Activated B cell treated with CpG ODN at 0.5 μM for 24 hours (primary cell): Measurements from ENCODE around the gene SCFD2. TPM values are rescaled to one million over a fixed set of nuclear protein-coding genes. Genes with fewer than 3 reads are reported as not detected.

Experiments used
- ATAC-seq: fragments of 200-7000 bp; cut with Tn5 transposase; one replicate; pipeline ENCODE4 v1.10.0; 2021; ENCODE audit warnings: low read depth, mild to moderate bottlenecking, moderate library complexity
- CTCF ChIA-PET: fragments of 350-600 bp; sonication (Branson Sonifier 250); formaldehyde crosslinking; loops from one replicate; lab custom pipeline; 2021; ENCODE audit warnings: antibody characterized with exemption; lab: Charles Lee
- POLR2A ChIA-PET: fragments of 350-600 bp; sonication (Branson Sonifier 250); formaldehyde crosslinking; loops from one replicate; lab custom pipeline; 2021; ENCODE audit warnings: antibody characterized with exemption; lab: Charles Lee
- DNase-seq: peaks from one replicate; pipeline ENCODE4 v3.0.0; 2022
- H3K27ac Mint-ChIP-seq: one replicate; pipeline ENCODE4 v1.8.0; 2020; ENCODE audit warnings: mixed read lengths
- H3K27me3 Mint-ChIP-seq: one replicate; pipeline ENCODE4 v1.8.0; 2021; ENCODE audit warnings: mixed read lengths
- H3K36me3 Mint-ChIP-seq: one replicate; pipeline ENCODE4 v1.8.0; 2021; ENCODE audit warnings: low read depth, mixed read lengths
- H3K4me1 Mint-ChIP-seq: one replicate; pipeline ENCODE4 v1.8.0; 2021; ENCODE audit warnings: mixed read lengths
- H3K4me3 Mint-ChIP-seq: one replicate; pipeline ENCODE4 v1.8.0; 2020; ENCODE audit warnings: mild to moderate bottlenecking, mixed read lengths
- H3K9me3 Mint-ChIP-seq: one replicate; pipeline ENCODE4 v1.8.0; 2020; ENCODE audit warnings: mixed read lengths
- CTCF ChIP-seq: fragments of 200-600 bp; IDR thresholded peaks from one replicate; pipeline ENCODE4 v1.8.0; 2022; ENCODE audit warnings: antibody characterized with exemption, mild to moderate bottlenecking
- intact Hi-C: fragments of 100-400 bp; cut with micrococcal nuclease; formaldehyde crosslinking; loops from one replicate; pipeline ENCODE4 v1.15.1; 2024
- total RNA-seq: library from RNA; stranded (reverse); gene quantifications from 2 replicates; pipeline ENCODE4 v1.2.3, GENCODE V29; 2022

Gene SCFD2
- total RNA-seq, 1 donor from 2014 or later, result 46.6 TPM

GRCh38 chr4:53049528-53049927 lies 316.3 kb downstream of the SCFD2 start:
- no peak for ATAC-seq
- Mint-ChIP-seq H3K27ac (no peak overlapping the region), H3K9me3 (no peaks in the 10 kb centered on the region), H3K4me3 (no peak overlapping the region), H3K27me3 (no peaks in the 10 kb centered on the region), H3K4me1 (no peaks in the 10 kb centered on the region), H3K36me3 (peaks cover 5% of the 10 kb centered on the region)
- CTCF ChIA-PET, result no interaction called here
- TF ChIP-seq CTCF, result no peak
- intact Hi-C loops, result no loop called here
- POLR2A ChIA-PET, result no interaction called here
- no peak for DNase-seq

GRCh38 chr4:53044651-53044960 lies 321.3 kb downstream of the SCFD2 start:
- TF ChIP-seq CTCF, result no peak
- Mint-ChIP-seq H3K27me3 (no peaks in the 10 kb centered on the region), H3K9me3 (no peaks in the 10 kb centered on the region), H3K36me3 (peaks cover 1% of the 10 kb centered on the region), H3K4me1 (no peaks in the 10 kb centered on the region), H3K4me3 (no peak overlapping the region), H3K27ac (no peak overlapping the region)
- intact Hi-C loops, result no loop called here
- no peak for DNase-seq
- ChIA-PET CTCF (no interaction called here), POLR2A (no interaction called here)
- ATAC-seq, result no peak

GRCh38 chr4:53043891-53044650 lies 321.8 kb downstream of the SCFD2 start:
- H3K4me1 Mint-ChIP-seq, result no peaks in the 10 kb centered on the region
- no peak overlapping the region for H3K4me3 Mint-ChIP-seq
- intact Hi-C loops, result no loop called here
- H3K9me3 Mint-ChIP-seq, result no peaks in the 10 kb centered on the region
- H3K27me3 Mint-ChIP-seq, result no peaks in the 10 kb centered on the region
- H3K36me3 Mint-ChIP-seq, result peaks cover 1% of the 10 kb centered on the region
- ChIA-PET CTCF (no interaction called here), POLR2A (no interaction called here)
- no peak overlapping the region for H3K27ac Mint-ChIP-seq
- no peak for TF ChIP-seq CTCF
- DNase-seq, result no peak
- no peak for ATAC-seq

- Mint-ChIP-seq H3K4me3 (no peak overlapping the region), H3K36me3 (no peaks in the 10 kb centered on the region), H3K9me3 (no peaks in the 10 kb centered on the region), H3K4me1 (no peaks in the 10 kb centered on the region), H3K27me3 (no peaks in the 10 kb centered on the region), H3K27ac (no peak overlapping the region)
- ChIA-PET CTCF (no interaction called here), POLR2A (no interaction called here)
- ATAC-seq (no peak), DNase-seq (no peak)
- no peak for TF ChIP-seq CTCF
- intact Hi-C loops, result no loop called here
Observed at GRCh38 chr4:53043055-53043454, 322.8 kb downstream of the SCFD2 start.

GRCh38 chr4:53040851-53041250 lies 325.0 kb downstream of the SCFD2 start:
- Mint-ChIP-seq H3K4me3 (no peak overlapping the region), H3K36me3 (peaks cover 4% of the 10 kb centered on the region), H3K27me3 (no peaks in the 10 kb centered on the region), H3K9me3 (peaks cover 2% of the 10 kb centered on the region), H3K27ac (no peak overlapping the region), H3K4me1 (no peaks in the 10 kb centered on the region)
- TF ChIP-seq CTCF, result no peak
- ChIA-PET CTCF (no interaction called here), POLR2A (no interaction called here)
- intact Hi-C loops, result no loop called here
- ATAC-seq (no peak), DNase-seq (no peak)
